Neural cell (in vitro differentiated cells): ENCODE measurements around the gene GPR84. TPM values are rescaled to one million over a fixed set of nuclear protein-coding genes. Genes with fewer than 3 reads are reported as not detected.

ENCODE experiments used
- H2AFZ ChIP-seq: fragments of 200-600, 300-800 bp; sonication (generic), shearing (Covaris generic); 2 replicates; pipeline ENCODE4 v1.6.0; 2014; ENCODE audit warnings: low read depth, mild to moderate bottlenecking, antibody characterized with exemption, low read length, moderate library complexity
- H3F3A ChIP-seq: fragments of 200-600 bp; shearing (Covaris generic); 2 replicates; pipeline ENCODE4 v1.6.1; 2016; ENCODE audit warnings: mild to moderate bottlenecking, moderate library complexity, mixed read lengths, antibody characterized with exemption, low read length; ENCODE audit not compliant: insufficient read depth, poor library complexity, severe bottlenecking
- H3K27ac ChIP-seq: fragments of 200-600, 300-800 bp; sonication (generic), shearing (Covaris generic); 2 replicates; pipeline ENCODE4 v1.5.1; 2014; ENCODE audit warnings: mild to moderate bottlenecking, low read length, moderate library complexity
- H3K27me3 ChIP-seq: fragments of 300-800, 200-600 bp; sonication (generic), shearing (Covaris generic); 2 replicates; pipeline ENCODE4 v1.6.0; 2014; ENCODE audit warnings: mild to moderate bottlenecking, low read depth, low read length, moderate library complexity; ENCODE audit not compliant: insufficient read depth
- H3K36me3 ChIP-seq: fragments of 300-800, 200-600 bp; sonication (generic), shearing (Covaris generic); 2 replicates; pipeline ENCODE4 v1.5.1; 2014; ENCODE audit warnings: mild to moderate bottlenecking, antibody characterized with exemption, low read length, moderate library complexity; ENCODE audit not compliant: insufficient read depth
- H3K4me2 ChIP-seq: fragments of 300-800, 200-600 bp; sonication (generic), shearing (Covaris generic); 2 replicates; pipeline ENCODE4 v1.6.0; 2014; ENCODE audit warnings: mild to moderate bottlenecking, low read length
- H3K4me3 ChIP-seq: fragments of 300-800, 200-600 bp; sonication (generic), shearing (Covaris generic); 2 replicates; pipeline ENCODE4 v1.5.1; 2014; ENCODE audit warnings: mild to moderate bottlenecking, low read length, moderate library complexity
- H3K79me2 ChIP-seq: fragments of 200-600 bp; shearing (Covaris generic); replicated peaks from 2 replicates; pipeline ENCODE4 v1.6.0; 2014; ENCODE audit warnings: mild to moderate bottlenecking, low read length, moderate library complexity; ENCODE audit not compliant: insufficient read depth
- H3K9ac ChIP-seq: fragments of 300-800, 200-600 bp; sonication (generic), shearing (Covaris generic); 2 replicates; pipeline ENCODE4 v1.6.1; 2016; ENCODE audit warnings: mild to moderate bottlenecking, low read length, mixed read lengths
- H3K9me2 ChIP-seq: fragments of 200-600 bp; shearing (Covaris generic); 2 replicates; pipeline ENCODE4 v1.6.1; 2016; ENCODE audit warnings: mild to moderate bottlenecking, low read length, mixed read lengths; ENCODE audit not compliant: insufficient read depth
- H3K9me3 ChIP-seq: fragments of 200-600, 300-800 bp; sonication (generic), shearing (Covaris generic); 2 replicates; pipeline ENCODE4 v1.6.1; 2016; ENCODE audit warnings: mild to moderate bottlenecking, mixed run types, low read length, moderate library complexity, mixed read lengths
- H4K20me1 ChIP-seq: fragments of 200-600 bp; shearing (Covaris generic); 2 replicates; pipeline ENCODE4 v1.6.1; 2016; ENCODE audit warnings: mild to moderate bottlenecking, mixed run types; ENCODE audit not compliant: insufficient read depth
- CTCF ChIP-seq: fragments of 450-650 bp; IDR thresholded peaks from 2 replicates; pipeline ENCODE4 v1.5.1; 2014; ENCODE audit warnings: antibody characterized with exemption, mild to moderate bottlenecking, moderate library complexity; ENCODE audit not compliant: poor library complexity, severe bottlenecking
- EP300 ChIP-seq: fragments of 450-650 bp; conservative IDR thresholded peaks from 2 replicates; pipeline ENCODE4 v1.6.1; 2014; ENCODE audit warnings: antibody characterized with exemption, mild to moderate bottlenecking, moderate library complexity; ENCODE audit not compliant: poor library complexity, severe bottlenecking
- EZH2 ChIP-seq: fragments of 200-600, 300-800 bp; shearing (Covaris generic), sonication (generic); IDR thresholded peaks from 2 replicates; pipeline ENCODE4 v1.6.1; 2014; ENCODE audit warnings: antibody characterized with exemption, low read length, borderline replicate concordance, mild to moderate bottlenecking; ENCODE audit not compliant: insufficient read depth, poor library complexity, severe bottlenecking
- MXI1 ChIP-seq: fragments of 450-650 bp; conservative IDR thresholded peaks from 2 replicates; pipeline ENCODE4 v1.6.1; 2014; ENCODE audit warnings: antibody characterized with exemption, mild to moderate bottlenecking; ENCODE audit not compliant: poor library complexity, severe bottlenecking
- POLR2AphosphoS5 ChIP-seq: IDR thresholded peaks from 2 replicates; pipeline ENCODE4 v1.6.1; 2012
- RAD21 ChIP-seq: fragments of 450-650 bp; conservative IDR thresholded peaks from 2 replicates; pipeline ENCODE4 v1.6.1; 2014; ENCODE audit warnings: antibody characterized with exemption, mild to moderate bottlenecking, moderate library complexity
- SMC3 ChIP-seq: fragments of 450-650 bp; conservative IDR thresholded peaks from 2 replicates; pipeline ENCODE4 v1.6.1; 2014; ENCODE audit warnings: antibody characterized with exemption, mild to moderate bottlenecking, moderate library complexity; ENCODE audit not compliant: poor library complexity
- TAF1 ChIP-seq: IDR thresholded peaks from 2 replicates; pipeline ENCODE4 v1.6.1; 2012; ENCODE audit warnings: low read depth
- polyA plus RNA-seq: library from polyadenylated mRNA; depleted of rRNA; stranded (reverse); fragments of >200 nt; gene quantifications from 2 replicates; pipeline ENCODE4 v1.2.3, GENCODE V29; 2014
- TF ChIP-seq, protein P1 (sequence below): IDR thresholded peaks from 2 replicates; pipeline ENCODE4 v1.6.1; 2012; ENCODE audit warnings: borderline replicate concordance

Gene GPR84
- polyA plus RNA-seq, 1 donor from 2014 or later: not detected

- Histone ChIP-seq H3K27me3 (no peaks in the 10 kb centered on the region), H3K4me3 (no peak overlapping the region), H3K4me2 (no peak overlapping the region), H3F3A (no peaks in the 10 kb centered on the region), H3K9me2 (no peaks in the 10 kb centered on the region), H3K79me2 (no peaks in the 10 kb centered on the region), H3K27ac (no peak overlapping the region), H3K9me3 (no peaks in the 10 kb centered on the region), H3K9ac (no peak overlapping the region), H2AFZ (no peak overlapping the region), H4K20me1 (no peaks in the 10 kb centered on the region), H3K36me3 (no peaks in the 10 kb centered on the region)
- TF ChIP-seq, protein P1, sequence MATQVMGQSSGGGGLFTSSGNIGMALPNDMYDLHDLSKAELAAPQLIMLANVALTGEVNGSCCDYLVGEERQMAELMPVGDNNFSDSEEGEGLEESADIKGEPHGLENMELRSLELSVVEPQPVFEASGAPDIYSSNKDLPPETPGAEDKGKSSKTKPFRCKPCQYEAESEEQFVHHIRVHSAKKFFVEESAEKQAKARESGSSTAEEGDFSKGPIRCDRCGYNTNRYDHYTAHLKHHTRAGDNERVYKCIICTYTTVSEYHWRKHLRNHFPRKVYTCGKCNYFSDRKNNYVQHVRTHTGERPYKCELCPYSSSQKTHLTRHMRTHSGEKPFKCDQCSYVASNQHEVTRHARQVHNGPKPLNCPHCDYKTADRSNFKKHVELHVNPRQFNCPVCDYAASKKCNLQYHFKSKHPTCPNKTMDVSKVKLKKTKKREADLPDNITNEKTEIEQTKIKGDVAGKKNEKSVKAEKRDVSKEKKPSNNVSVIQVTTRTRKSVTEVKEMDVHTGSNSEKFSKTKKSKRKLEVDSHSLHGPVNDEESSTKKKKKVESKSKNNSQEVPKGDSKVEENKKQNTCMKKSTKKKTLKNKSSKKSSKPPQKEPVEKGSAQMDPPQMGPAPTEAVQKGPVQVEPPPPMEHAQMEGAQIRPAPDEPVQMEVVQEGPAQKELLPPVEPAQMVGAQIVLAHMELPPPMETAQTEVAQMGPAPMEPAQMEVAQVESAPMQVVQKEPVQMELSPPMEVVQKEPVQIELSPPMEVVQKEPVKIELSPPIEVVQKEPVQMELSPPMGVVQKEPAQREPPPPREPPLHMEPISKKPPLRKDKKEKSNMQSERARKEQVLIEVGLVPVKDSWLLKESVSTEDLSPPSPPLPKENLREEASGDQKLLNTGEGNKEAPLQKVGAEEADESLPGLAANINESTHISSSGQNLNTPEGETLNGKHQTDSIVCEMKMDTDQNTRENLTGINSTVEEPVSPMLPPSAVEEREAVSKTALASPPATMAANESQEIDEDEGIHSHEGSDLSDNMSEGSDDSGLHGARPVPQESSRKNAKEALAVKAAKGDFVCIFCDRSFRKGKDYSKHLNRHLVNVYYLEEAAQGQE: no peak
- TF ChIP-seq POLR2AphosphoS5: no peak
- no peak for TF ChIP-seq RAD21
- no peak for TF ChIP-seq TAF1
- no peak for TF ChIP-seq EP300
- no peak for TF ChIP-seq CTCF
- TF ChIP-seq EZH2: no peak
Observed at GRCh38 chr12:54373649-54374561, 9.6 kb upstream of the GPR84 start.

- no peak overlapping the region for H3K27ac ChIP-seq
- H3K27me3 ChIP-seq: no peaks in the 10 kb centered on the region
- no peaks in the 10 kb centered on the region for H3K9me3 ChIP-seq
- H3K9me2 ChIP-seq: no peaks in the 10 kb centered on the region
- no peak overlapping the region for H3K4me2 ChIP-seq
- no peak overlapping the region for H2AFZ ChIP-seq
- H3F3A ChIP-seq: no peaks in the 10 kb centered on the region
- H3K9ac ChIP-seq: no peak overlapping the region
- no peaks in the 10 kb centered on the region for H4K20me1 ChIP-seq
- no peak overlapping the region for H3K4me3 ChIP-seq
- no peak for TF ChIP-seq RAD21
- TF ChIP-seq SMC3: no peak
- TF ChIP-seq MXI1: no peak
- TF ChIP-seq EP300: no peak
- no peak for TF ChIP-seq TAF1
- no peak for TF ChIP-seq POLR2AphosphoS5
- TF ChIP-seq CTCF: no peak
- no peak for TF ChIP-seq EZH2
- TF ChIP-seq, protein P1: no peak
- H3K36me3 ChIP-seq: no peaks in the 10 kb centered on the region
- H3K79me2 ChIP-seq: no peaks in the 10 kb centered on the region
Observed at GRCh38 chr12:54372113-54372806, 8.0 kb upstream of the GPR84 start.
